Heart right ventricle (tissue), 16 donors: ENCODE measurements around the gene ZNF180. TPM values are rescaled to one million over a fixed set of nuclear protein-coding genes. Genes with fewer than 3 reads are reported as not detected.
"Not testable (repeated sequence)": the region's sequence is repeated elsewhere in the genome, so short reads cannot be mapped to it uniquely, and the experiment has no call there.

ENCODE experiments used
- ATAC-seq, 8 donors: fragments of 200-7000 bp; cut with Tn5 transposase; one replicate each; pipeline ENCODE4 v1.9.1; 2020; ENCODE audit warnings: mild to moderate bottlenecking in 8 of 8, moderate library complexity in 8 of 8, moderate number of reproducible peaks in 1 of 8
- DNase-seq, 2 donors: peaks; one replicate each; pipeline ENCODE4 v3.0.0-alpha.2; 2020
- H3K27ac ChIP-seq, 10 donors: fragments of 200-600 bp; sonication (generic) in 2 of 10; one replicate each; pipeline versions ENCODE4 v1.5.0 to v1.8.0; 2020 to 2022; ENCODE audit warnings: mild to moderate bottlenecking in 3 of 10
- H3K27me3 ChIP-seq, 7 donors: fragments of 200-600 bp; one replicate each; pipeline ENCODE4 v1.8.0; 2021 to 2022; ENCODE audit warnings: mild to moderate bottlenecking in 2 of 7
- H3K36me3 ChIP-seq, 9 donors: fragments of 200-600 bp; sonication (generic) in 1 of 9; one replicate each; pipeline versions ENCODE4 v1.5.0 to v1.8.0; 2020 to 2022; ENCODE audit warnings: mild to moderate bottlenecking in 2 of 9
- H3K4me1 ChIP-seq, 9 donors: fragments of 200-600 bp; sonication (generic) in 1 of 9; one replicate each; pipeline versions ENCODE4 v1.5.0 to v1.8.0; 2020 to 2022; ENCODE audit warnings: mild to moderate bottlenecking in 4 of 9
- H3K4me3 ChIP-seq, 10 donors: fragments of 200-600 bp; sonication (generic) in 2 of 10; one replicate each; pipeline versions ENCODE4 v1.5.0 to v1.8.0; 2020 to 2022; ENCODE audit warnings: mild to moderate bottlenecking in 7 of 10, moderate library complexity in 2 of 10
- H3K9me3 ChIP-seq, 11 donors: fragments of 200-600 bp in 10 of 11; sonication (generic) in 2 of 11; one replicate each; pipeline versions ENCODE4 v1.5.0 to v1.8.0; 2013 to 2022; ENCODE audit warnings: mild to moderate bottlenecking in 2 of 11, control low read depth in 1 of 11, moderate library complexity in 1 of 11
- WGBS, 2 donors: extraction: QIAGEN DNeasy Blood & Tissue Kit; methylation state at CpG; one replicate each; pipeline ENCODE4 v1.1.7; 2013; ENCODE audit warnings: inconsistent platforms in 1 of 2; 5-methylcytosine and 5-hydroxymethylcytosine counted together
- intact Hi-C, 10 donors: fragments of 100-400 bp; cut with DNase I; formaldehyde crosslinking; loops; one replicate each; pipeline versions ENCODE4 v1.11.1 to v1.14.2; 2022
- polyA plus RNA-seq, 2 donors: library from polyadenylated mRNA; stranded (reverse); fragments of 200-250 nt; gene quantifications; one replicate each; pipeline ENCODE4 v1.2.3, GENCODE V29; 2013
- total RNA-seq, 10 donors: library from RNA; stranded (reverse); fragmentation: NEBNext Ultra II Directional in 3 of 10; extraction: Animal tissue kit (Norgen Biotek cat#: 25700) in 3 of 10; gene quantifications; one replicate each; pipeline versions ENCODE4 v1.2.1 to v1.2.4, GENCODE V29; 2021 to 2023
- TF ChIP-seq, protein P1 (sequence below), 9 donors: fragments of 200-600 bp; sonication (generic) in 2 of 9; IDR thresholded peaks; one replicate each; pipeline versions ENCODE4 v1.5.0 to v1.8.0; 2021 to 2022; ENCODE audit warnings: antibody characterized with exemption in 9 of 9, mild to moderate bottlenecking in 5 of 9, moderate library complexity in 1 of 9
- donor health status: Arrhythmogenic right ventricular cardiomyopathy.
- donor health status: ischemic (EF 13 %, LVEDD 7.1; RV severe dilation, severe dysfunction).
- donor health status: healthy with polysubstance abuse.
- donor health status: DM: no; HTN: yes; CAD: no.
- donor health status: DM: no; HTN: no; CAD: no.
- donor health status: ischemic (EF 25% LVEDD 6.9; RV normal size, moderate dysfunction).
- donor health status: ischemic (EF 25% LVEDD 5.7; RV mildly dilated, moderate dysfunction).
- donor health status: healthy.
- donor health status: DM: yes; HTN: yes; CAD: no.
- donor health status: Ischemic cardiomyopathy.
- donor health status: ischemic (EF 35%, LVEDD 5.7; RV mildly dilated, moderate dysfunction).
- donor health status: nonischemic (EF 11% LVEDD 7.7; RV severe dilation, severe dysfunction).
- donor health status: DM: yes; HTN: yes; CAD: no.
- donor health status: PGD.
- donor health status: ischemic (EF 29% LVEDD 5.4; RV normal size, mild dysfunction).
- donor health status: nonischemic (EF 23%, LVEDD 6.1; RV moderate dilation, normal function).

The ZNF180 gene
- total and polyA plus RNA-seq, 12 donors: 1.7 to 6.7 (median 4.5) TPM

DNA sequence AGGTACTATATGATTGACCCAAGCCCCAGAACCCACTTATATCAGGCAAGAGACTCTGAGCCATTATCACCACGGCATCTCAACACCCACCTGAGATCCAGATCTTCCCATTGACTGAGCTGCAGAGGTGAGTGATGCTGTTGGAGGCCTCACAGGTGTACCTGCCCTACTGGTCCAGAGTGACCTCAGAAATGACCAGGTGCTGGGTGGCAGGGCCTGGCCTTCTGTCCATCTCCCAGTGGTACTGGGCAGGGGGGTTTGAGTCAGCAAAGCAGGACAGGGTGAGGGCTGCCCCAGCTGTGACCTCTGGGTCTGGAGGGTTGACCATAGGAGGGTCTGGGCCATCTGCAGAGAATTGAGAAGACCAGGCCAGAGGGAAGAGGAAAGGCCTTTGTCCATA is 42.3 kb upstream of the ZNF180 start:
- DNase-seq: no peak
- Histone ChIP-seq H3K4me3 (no peak overlapping the region), H3K9me3 (no peaks in the 10 kb centered on the region), H3K27ac (no peak overlapping the region), H3K4me1 (no peaks in the 10 kb centered on the region), H3K27me3 (peaks cover 0 to 17% (median 6%) of the 10 kb centered on the region in 7 donors), H3K36me3 (no peaks in the 10 kb centered on the region)
- ATAC-seq: no peak
- WGBS, 2 donors: 0% methylated on average over 1 of the region's 1 CpG
- intact Hi-C loops: no loop called here
- TF ChIP-seq, protein P1, sequence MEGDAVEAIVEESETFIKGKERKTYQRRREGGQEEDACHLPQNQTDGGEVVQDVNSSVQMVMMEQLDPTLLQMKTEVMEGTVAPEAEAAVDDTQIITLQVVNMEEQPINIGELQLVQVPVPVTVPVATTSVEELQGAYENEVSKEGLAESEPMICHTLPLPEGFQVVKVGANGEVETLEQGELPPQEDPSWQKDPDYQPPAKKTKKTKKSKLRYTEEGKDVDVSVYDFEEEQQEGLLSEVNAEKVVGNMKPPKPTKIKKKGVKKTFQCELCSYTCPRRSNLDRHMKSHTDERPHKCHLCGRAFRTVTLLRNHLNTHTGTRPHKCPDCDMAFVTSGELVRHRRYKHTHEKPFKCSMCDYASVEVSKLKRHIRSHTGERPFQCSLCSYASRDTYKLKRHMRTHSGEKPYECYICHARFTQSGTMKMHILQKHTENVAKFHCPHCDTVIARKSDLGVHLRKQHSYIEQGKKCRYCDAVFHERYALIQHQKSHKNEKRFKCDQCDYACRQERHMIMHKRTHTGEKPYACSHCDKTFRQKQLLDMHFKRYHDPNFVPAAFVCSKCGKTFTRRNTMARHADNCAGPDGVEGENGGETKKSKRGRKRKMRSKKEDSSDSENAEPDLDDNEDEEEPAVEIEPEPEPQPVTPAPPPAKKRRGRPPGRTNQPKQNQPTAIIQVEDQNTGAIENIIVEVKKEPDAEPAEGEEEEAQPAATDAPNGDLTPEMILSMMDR (IDR thresholded peaks at IDR 0.05): no peak

- Histone ChIP-seq H3K9me3 (peaks cover 0 to 1% (median 0%) of the 10 kb centered on the region in 11 donors), H3K4me3 (no peak overlapping the region), H3K36me3 (no peaks in the 10 kb centered on the region), H3K27ac (no peak overlapping the region), H3K4me1 (no peaks in the 10 kb centered on the region), H3K27me3 (peaks cover 0 to 19% (median 6%) of the 10 kb centered on the region in 7 donors)
- WGBS, 2 donors: 78 to 79% methylated on average over 8 of the region's 8 CpGs
- TF ChIP-seq, protein P1 (IDR thresholded peaks at IDR 0.05): no peak
- ATAC-seq: no peak
- DNase-seq: no peak
- intact Hi-C loops: no loop called here
Observed at GRCh38 chr19:44540736-44541135, 40.4 kb upstream of the ZNF180 start.

DNA sequence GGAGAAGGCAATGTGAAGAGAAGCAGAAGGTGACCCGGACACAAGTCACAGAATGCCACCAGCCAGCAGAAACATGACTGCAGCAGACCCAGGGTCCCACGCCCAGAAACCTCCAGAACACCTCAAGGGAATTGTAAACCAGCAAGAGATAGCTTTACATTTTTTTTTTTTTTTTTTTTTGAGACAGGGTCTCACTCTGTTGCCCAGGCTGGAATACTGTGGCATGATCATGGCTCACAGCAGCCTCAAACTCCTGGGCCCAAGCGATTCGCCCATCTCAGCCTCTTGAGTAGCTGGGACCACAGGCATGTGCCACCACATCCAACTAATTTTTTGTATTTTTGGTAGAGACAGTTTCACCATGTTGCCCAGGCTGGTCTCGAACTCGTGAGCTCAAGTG is 39.7 kb upstream of the ZNF180 start:
- peaks cover 0 to 7% (median 0%) of the 10 kb centered on the region in 11 donors for H3K9me3 ChIP-seq
- TF ChIP-seq, protein P1 (IDR thresholded peaks at IDR 0.05): no peak
- DNase-seq (no peak), ATAC-seq (no peak)
- H3K36me3 ChIP-seq: no peaks in the 10 kb centered on the region
- H3K27ac ChIP-seq: no peak overlapping the region
- H3K4me3 ChIP-seq: no peak overlapping the region
- no peaks in the 10 kb centered on the region for H3K4me1 ChIP-seq
- H3K27me3 ChIP-seq: peaks cover 0 to 19% (median 6%) of the 10 kb centered on the region in 7 donors
- intact Hi-C loops: no loop called here
- 80 to 85% methylated on average over 6 of the region's 6 CpGs for WGBS, 2 donors

GRCh38 chr19:44539236-44539826 is 39.0 kb upstream of the ZNF180 start:
- 70% methylated on average over 11 of the region's 11 CpGs for WGBS, 2 donors

DNA sequence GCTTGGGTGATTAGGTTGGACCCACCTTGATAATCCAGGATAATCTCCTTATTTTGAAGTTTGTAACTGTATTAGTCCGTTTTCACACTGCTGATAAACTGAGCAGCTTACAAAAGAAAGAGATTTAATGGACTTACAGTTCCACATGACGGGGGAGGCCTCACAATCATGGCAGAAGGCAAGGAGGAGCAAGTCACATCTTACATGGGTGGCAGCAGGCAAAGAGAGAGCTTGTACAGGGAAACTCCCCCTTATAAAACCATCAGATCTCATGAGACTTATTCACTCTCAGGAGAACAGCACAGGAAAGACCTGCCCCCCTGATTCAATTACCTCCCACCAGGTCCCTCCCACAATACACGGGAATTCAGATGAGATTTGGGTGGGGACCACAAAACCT is 35.0 kb upstream of the ZNF180 start:
- H3K27ac ChIP-seq, intact Hi-C loops, H3K4me3 ChIP-seq, H3K9me3 ChIP-seq, DNase-seq, H3K4me1 ChIP-seq, ATAC-seq, H3K36me3 ChIP-seq: not testable (repeated sequence)
- WGBS, 2 donors: 57 to 62% methylated on average over 3 of the region's 3 CpGs
- H3K27me3 ChIP-seq: peaks cover 0 to 48% (median 15%) of the 10 kb centered on the region in 7 donors

More at GRCh38 chr19:44539236-44539826, 39.0 kb upstream of the ZNF180 start:
- intact Hi-C loops: no loop called here
- ATAC-seq (no peak), DNase-seq (no peak)
- H3K27ac ChIP-seq: no peak overlapping the region
- no peaks in the 10 kb centered on the region for H3K36me3 ChIP-seq
- H3K9me3 ChIP-seq: peaks cover 0 to 7% (median 0%) of the 10 kb centered on the region in 11 donors
- peaks cover 0 to 20% (median 6%) of the 10 kb centered on the region in 7 donors for H3K27me3 ChIP-seq
- no peak overlapping the region for H3K4me3 ChIP-seq
- TF ChIP-seq, protein P1 (IDR thresholded peaks at IDR 0.05): no peak
- H3K4me1 ChIP-seq: no peaks in the 10 kb centered on the region
